HL-60 (cell line): ENCODE data around the gene GMNC.

Experiments used
- DNase-seq, 2 experiments: peaks; one replicate each; pipeline ENCODE4 v3.0.0-alpha.2; 2010 to 2020; ENCODE audit warnings: low read depth in 1 of 2, low spot score in 1 of 2
- H3K27ac ChIP-seq: fragments of 250-450 bp; sonication (Bioruptor Pico); replicated peaks from 2 replicates; pipeline ENCODE4 v1.5.1; 2020; ENCODE audit warnings: mild to moderate bottlenecking, moderate library complexity
- H3K27me3 ChIP-seq: fragments of 250-450 bp; sonication (Bioruptor Pico); 2 replicates; pipeline ENCODE4 v1.5.1; 2021; ENCODE audit warnings: mild to moderate bottlenecking, moderate library complexity; ENCODE audit not compliant: insufficient read depth, poor library complexity, severe bottlenecking
- H3K4me3 ChIP-seq: replicated peaks from 2 replicates; pipeline ENCODE4 v1.5.1; 2011; ENCODE audit warnings: mild to moderate bottlenecking, control low read depth, low read length; ENCODE audit not compliant: insufficient read depth
- GABPA ChIP-seq: IDR thresholded peaks from 2 replicates; pipeline ENCODE4 v1.6.1; 2012; ENCODE audit warnings: low read depth
- POLR2AphosphoS5 ChIP-seq: IDR thresholded peaks from 2 replicates; pipeline ENCODE4 v1.6.1; 2012; ENCODE audit warnings: low read depth
- SPI1 ChIP-seq: IDR thresholded peaks from 2 replicates; pipeline ENCODE4 v1.6.1; 2012; ENCODE audit warnings: low read depth, mild to moderate bottlenecking, borderline replicate concordance
- TF ChIP-seq, protein P1 (sequence below): IDR thresholded peaks from one replicate; pipeline ENCODE4 v1.5.1; 2011; ENCODE audit warnings: low read length, control low read depth, inconsistent platforms; ENCODE audit not compliant: insufficient read depth
- TF ChIP-seq, protein P2 (sequence below): IDR thresholded peaks from 2 replicates; pipeline ENCODE4 v1.6.1; 2012; ENCODE audit warnings: low read depth; ENCODE audit not compliant: insufficient replicate concordance

GMNC gene

GRCh38 chr3:190848870-190849269 is 13.6 kb downstream of the GMNC start:
- no peaks in the 10 kb centered on the region for H3K27me3 ChIP-seq
- H3K4me3 ChIP-seq, result no peak overlapping the region
- no peak overlapping the region for H3K27ac ChIP-seq
- TF ChIP-seq GABPA, result no peak
- TF ChIP-seq SPI1, result no peak
- TF ChIP-seq, protein P1, sequence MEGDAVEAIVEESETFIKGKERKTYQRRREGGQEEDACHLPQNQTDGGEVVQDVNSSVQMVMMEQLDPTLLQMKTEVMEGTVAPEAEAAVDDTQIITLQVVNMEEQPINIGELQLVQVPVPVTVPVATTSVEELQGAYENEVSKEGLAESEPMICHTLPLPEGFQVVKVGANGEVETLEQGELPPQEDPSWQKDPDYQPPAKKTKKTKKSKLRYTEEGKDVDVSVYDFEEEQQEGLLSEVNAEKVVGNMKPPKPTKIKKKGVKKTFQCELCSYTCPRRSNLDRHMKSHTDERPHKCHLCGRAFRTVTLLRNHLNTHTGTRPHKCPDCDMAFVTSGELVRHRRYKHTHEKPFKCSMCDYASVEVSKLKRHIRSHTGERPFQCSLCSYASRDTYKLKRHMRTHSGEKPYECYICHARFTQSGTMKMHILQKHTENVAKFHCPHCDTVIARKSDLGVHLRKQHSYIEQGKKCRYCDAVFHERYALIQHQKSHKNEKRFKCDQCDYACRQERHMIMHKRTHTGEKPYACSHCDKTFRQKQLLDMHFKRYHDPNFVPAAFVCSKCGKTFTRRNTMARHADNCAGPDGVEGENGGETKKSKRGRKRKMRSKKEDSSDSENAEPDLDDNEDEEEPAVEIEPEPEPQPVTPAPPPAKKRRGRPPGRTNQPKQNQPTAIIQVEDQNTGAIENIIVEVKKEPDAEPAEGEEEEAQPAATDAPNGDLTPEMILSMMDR, result no peak
- TF ChIP-seq, protein P2, sequence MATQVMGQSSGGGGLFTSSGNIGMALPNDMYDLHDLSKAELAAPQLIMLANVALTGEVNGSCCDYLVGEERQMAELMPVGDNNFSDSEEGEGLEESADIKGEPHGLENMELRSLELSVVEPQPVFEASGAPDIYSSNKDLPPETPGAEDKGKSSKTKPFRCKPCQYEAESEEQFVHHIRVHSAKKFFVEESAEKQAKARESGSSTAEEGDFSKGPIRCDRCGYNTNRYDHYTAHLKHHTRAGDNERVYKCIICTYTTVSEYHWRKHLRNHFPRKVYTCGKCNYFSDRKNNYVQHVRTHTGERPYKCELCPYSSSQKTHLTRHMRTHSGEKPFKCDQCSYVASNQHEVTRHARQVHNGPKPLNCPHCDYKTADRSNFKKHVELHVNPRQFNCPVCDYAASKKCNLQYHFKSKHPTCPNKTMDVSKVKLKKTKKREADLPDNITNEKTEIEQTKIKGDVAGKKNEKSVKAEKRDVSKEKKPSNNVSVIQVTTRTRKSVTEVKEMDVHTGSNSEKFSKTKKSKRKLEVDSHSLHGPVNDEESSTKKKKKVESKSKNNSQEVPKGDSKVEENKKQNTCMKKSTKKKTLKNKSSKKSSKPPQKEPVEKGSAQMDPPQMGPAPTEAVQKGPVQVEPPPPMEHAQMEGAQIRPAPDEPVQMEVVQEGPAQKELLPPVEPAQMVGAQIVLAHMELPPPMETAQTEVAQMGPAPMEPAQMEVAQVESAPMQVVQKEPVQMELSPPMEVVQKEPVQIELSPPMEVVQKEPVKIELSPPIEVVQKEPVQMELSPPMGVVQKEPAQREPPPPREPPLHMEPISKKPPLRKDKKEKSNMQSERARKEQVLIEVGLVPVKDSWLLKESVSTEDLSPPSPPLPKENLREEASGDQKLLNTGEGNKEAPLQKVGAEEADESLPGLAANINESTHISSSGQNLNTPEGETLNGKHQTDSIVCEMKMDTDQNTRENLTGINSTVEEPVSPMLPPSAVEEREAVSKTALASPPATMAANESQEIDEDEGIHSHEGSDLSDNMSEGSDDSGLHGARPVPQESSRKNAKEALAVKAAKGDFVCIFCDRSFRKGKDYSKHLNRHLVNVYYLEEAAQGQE, result no peak
- TF ChIP-seq POLR2AphosphoS5, result no peak
- DNase-seq, result no peak

- no peak overlapping the region for H3K4me3 ChIP-seq
- no peak for DNase-seq
- H3K27me3 ChIP-seq, result no peaks in the 10 kb centered on the region
- no peak for TF ChIP-seq POLR2AphosphoS5
- TF ChIP-seq, protein P1, result no peak
- no peak for TF ChIP-seq GABPA
- TF ChIP-seq, protein P2, result no peak
- TF ChIP-seq SPI1, result no peak; the same call in 1 of the 2 replicates
- no peak overlapping the region for H3K27ac ChIP-seq
These were observed 15.1 kb downstream of the GMNC start for GRCh38 chr3:190847436-190847835.

GRCh38 chr3:190840146-190840545 is 22.3 kb downstream of the GMNC start:
- Histone ChIP-seq H3K4me3 (no peak overlapping the region), H3K27ac (no peak overlapping the region), H3K27me3 (no peaks in the 10 kb centered on the region)
- TF ChIP-seq SPI1, result no peak
- TF ChIP-seq, protein P2, result peak; percentile 95
- no peak for DNase-seq

DNA sequence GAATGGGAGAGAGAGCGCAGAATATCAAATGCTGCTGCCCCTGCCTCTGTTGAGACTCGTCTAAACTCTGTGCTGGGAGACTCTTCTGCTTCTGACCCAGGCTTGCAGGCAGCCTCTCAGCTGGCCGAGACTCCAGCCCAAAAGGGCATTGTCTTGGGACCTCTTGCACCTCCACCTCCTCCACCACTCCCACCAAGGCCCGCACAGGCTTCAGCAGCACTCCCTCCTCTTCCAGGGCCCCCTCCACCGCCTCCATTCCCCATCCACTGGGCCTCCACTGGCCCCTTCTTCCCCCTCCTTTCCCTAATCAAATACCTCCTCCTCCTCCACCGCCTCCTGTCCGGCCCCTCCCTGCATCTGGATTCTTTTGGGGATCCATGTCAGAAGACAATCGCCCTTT is 31.3 kb downstream of the GMNC start:
- no peak overlapping the region for H3K4me3 ChIP-seq
- no peaks in the 10 kb centered on the region for H3K27me3 ChIP-seq
- H3K27ac ChIP-seq, result no peak overlapping the region
- no peak for DNase-seq
- TF ChIP-seq, protein P1, result no peak
- TF ChIP-seq, protein P2, result no peak
- no peak for TF ChIP-seq SPI1
